Liver (tissue), 9 donors: Measurements from ENCODE around the gene LYRM9. TPM values are rescaled to one million over a fixed set of nuclear protein-coding genes. Genes with fewer than 3 reads are reported as not detected.

Experiments used
- DNase-seq: peaks from one replicate; pipeline ENCODE4 v3.0.0-alpha.2; 2017; ENCODE audit warnings: low spot score
- H3K27ac ChIP-seq, 2 donors: one replicate each; pipeline ENCODE4 v1.7.0; 2013; ENCODE audit warnings: inconsistent platforms in 2 of 2, low read length in 2 of 2, control low read depth in 1 of 2, low read depth in 1 of 2, mild to moderate bottlenecking in 1 of 2
- H3K27me3 ChIP-seq, 4 donors: one replicate each; pipeline versions ENCODE4 v1.6.1 to v1.7.0; 2013; ENCODE audit warnings: low read length in 3 of 4, inconsistent platforms in 1 of 4, mild to moderate bottlenecking in 1 of 4, moderate library complexity in 1 of 4; ENCODE audit not compliant: control insufficient read depth in 4 of 4, insufficient read depth in 4 of 4
- H3K36me3 ChIP-seq, 4 donors: one replicate each; pipeline versions ENCODE4 v1.6.1 to v1.7.0; 2013; ENCODE audit warnings: low read length in 3 of 4, mild to moderate bottlenecking in 3 of 4, low read depth in 1 of 4, moderate library complexity in 1 of 4; ENCODE audit not compliant: control insufficient read depth in 4 of 4, insufficient read depth in 3 of 4
- H3K4me1 ChIP-seq, 4 donors: one replicate each; pipeline versions ENCODE4 v1.6.1 to v1.7.0; 2013; ENCODE audit warnings: low read length in 3 of 4, mild to moderate bottlenecking in 3 of 4, moderate library complexity in 1 of 4; ENCODE audit not compliant: control insufficient read depth in 4 of 4, insufficient read depth in 4 of 4
- H3K4me3 ChIP-seq, 3 donors: one replicate each; pipeline versions ENCODE4 v1.6.1 to v1.7.0; 2013; ENCODE audit warnings: low read length in 3 of 3, control low read depth in 1 of 3, low read depth in 1 of 3, mild to moderate bottlenecking in 1 of 3
- H3K9ac ChIP-seq, 2 donors: one replicate each; pipeline ENCODE4 v1.7.0; 2013; ENCODE audit warnings: low read length in 2 of 2, mild to moderate bottlenecking in 2 of 2, moderate library complexity in 2 of 2, control low read depth in 1 of 2, low read depth in 1 of 2
- H3K9me3 ChIP-seq, 4 donors: one replicate each; pipeline versions ENCODE4 v1.6.1 to v1.7.0; 2013; ENCODE audit warnings: low read length in 3 of 4; ENCODE audit not compliant: control insufficient read depth in 4 of 4
- EGR1 ChIP-seq, 2 donors: IDR thresholded peaks; 2 replicates each; pipeline ENCODE4 v1.6.1; 2016 to 2018; ENCODE audit warnings: antibody characterized with exemption in 2 of 2, low read depth in 2 of 2
- FOXA1 ChIP-seq: IDR thresholded peaks from 2 replicates; pipeline ENCODE4 v1.6.1; 2016; ENCODE audit warnings: antibody characterized with exemption
- FOXA2 ChIP-seq: IDR thresholded peaks from 2 replicates; pipeline ENCODE4 v1.6.1; 2016; ENCODE audit warnings: antibody characterized with exemption
- GABPA ChIP-seq, 2 donors: IDR thresholded peaks in 1 of 2; conservative IDR thresholded peaks in 1 of 2; 2 replicates each; pipeline ENCODE4 v1.6.1; 2016; ENCODE audit warnings: antibody characterized with exemption in 2 of 2, mild to moderate bottlenecking in 1 of 2, moderate library complexity in 1 of 2
- HNF4A ChIP-seq, 2 donors: conservative IDR thresholded peaks; 2 replicates each; pipeline ENCODE4 v1.6.1; 2016; ENCODE audit warnings: antibody characterized with exemption in 2 of 2, mild to moderate bottlenecking in 2 of 2
- HNF4G ChIP-seq: IDR thresholded peaks from 2 replicates; pipeline ENCODE4 v1.6.1; 2016; ENCODE audit warnings: antibody characterized with exemption
- JUND ChIP-seq, 2 donors: IDR thresholded peaks; 2 replicates each; pipeline ENCODE4 v1.6.1; 2016; ENCODE audit warnings: antibody characterized with exemption in 2 of 2
- NR2F2 ChIP-seq: IDR thresholded peaks from 2 replicates; pipeline ENCODE4 v1.6.1; 2016; ENCODE audit warnings: antibody characterized with exemption
- RAD21 ChIP-seq, 2 donors: IDR thresholded peaks; 2 replicates each; pipeline ENCODE4 v1.6.1; 2016; ENCODE audit warnings: antibody characterized with exemption in 2 of 2, mild to moderate bottlenecking in 2 of 2
- RXRA ChIP-seq, 2 donors: IDR thresholded peaks; 2 replicates each; pipeline ENCODE4 v1.6.1; 2017 to 2018; ENCODE audit warnings: antibody characterized with exemption in 2 of 2, mild to moderate bottlenecking in 1 of 2
- SP1 ChIP-seq: IDR thresholded peaks from 2 replicates; pipeline ENCODE4 v1.6.1; 2018; ENCODE audit warnings: antibody characterized with exemption, mild to moderate bottlenecking
- TAF1 ChIP-seq: conservative IDR thresholded peaks from 2 replicates; pipeline ENCODE4 v1.6.1; 2016; ENCODE audit warnings: antibody characterized with exemption, mild to moderate bottlenecking
- YY1 ChIP-seq: IDR thresholded peaks from 2 replicates; pipeline ENCODE4 v1.6.1; 2016; ENCODE audit warnings: antibody characterized with exemption, mild to moderate bottlenecking
- WGBS: extraction: QIAGEN DNeasy Blood & Tissue Kit; methylation state at CpG from one replicate; pipeline ENCODE4 v1.1.7; 2013; 5-methylcytosine and 5-hydroxymethylcytosine counted together
- polyA plus RNA-seq, 2 donors: library from polyadenylated mRNA; stranded (reverse) in 1 of 2; unstranded in 1 of 2; fragments of 200-250 nt in 1 of 2; fragments of >200 nt in 1 of 2; fragmentation: Nextera tagmentation in 1 of 2; extraction: Ambion mirVana in 1 of 2; gene quantifications; one replicate each; pipeline versions ENCODE4 v1.2.1 to v1.2.3, GENCODE V29; 2013 to 2015
- total RNA-seq, 2 donors: library from RNA; depleted of rRNA; stranded (reverse); fragments of >200 nt; gene quantifications; one replicate each; pipeline ENCODE4 v1.2.3, GENCODE V29; 2014
- TF ChIP-seq, protein P1 (sequence below): IDR thresholded peaks from 2 replicates; pipeline ENCODE4 v1.6.1; 2016; ENCODE audit warnings: antibody characterized with exemption
- TF ChIP-seq, protein P2 (sequence below): IDR thresholded peaks from 2 replicates; pipeline ENCODE4 v1.6.1; 2016; ENCODE audit warnings: antibody characterized with exemption
- TF ChIP-seq, protein P3 (sequence below): IDR thresholded peaks from 2 replicates; pipeline ENCODE4 v1.6.1; 2016; ENCODE audit warnings: antibody characterized with exemption, mild to moderate bottlenecking
- TF ChIP-seq, protein P4 (sequence below): IDR thresholded peaks from 2 replicates; pipeline ENCODE4 v1.6.1; 2016; ENCODE audit warnings: antibody characterized with exemption
- TF ChIP-seq, protein P5 (sequence below): fragments of 150-350 bp; IDR thresholded peaks from 2 replicates; pipeline ENCODE4 v1.5.1; 2017; ENCODE audit warnings: improper control_type of control experiment, low read depth, low read length; ENCODE audit not compliant: missing input control
- donor health status: healthy.
- donor health status: healthy.
- donor health status: healthy.
- donor health status: healthy.
- donor health status: healthy.

The LYRM9 gene
- total and polyA plus RNA-seq, 4 donors = 3.8 to 4.4 (median 4.1) TPM

DNA sequence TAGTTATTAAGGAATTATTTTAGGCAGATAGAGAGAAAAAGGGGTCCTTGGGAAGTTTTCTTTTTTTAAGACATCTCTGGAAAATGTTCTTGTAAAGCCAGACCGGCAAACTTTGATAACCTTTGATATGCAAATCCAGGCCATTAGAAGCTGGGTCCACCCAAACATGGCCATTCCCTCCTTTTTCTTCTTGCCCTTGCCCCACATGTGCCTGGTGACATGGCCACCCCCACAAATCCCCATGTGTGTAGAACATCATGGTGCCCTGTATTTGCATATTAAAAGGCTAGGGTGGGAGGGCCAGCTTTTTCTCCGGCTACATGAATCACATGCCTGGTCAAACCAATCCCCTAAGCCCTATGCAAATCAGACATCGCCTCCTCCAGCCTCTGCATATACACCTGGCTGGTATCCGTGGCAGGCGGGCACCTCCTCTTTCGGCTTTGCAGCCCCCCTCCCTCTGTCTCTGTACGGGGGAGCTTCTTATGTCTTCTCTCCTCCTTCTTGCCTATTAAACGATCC, 43.9 kb upstream of the LYRM9 start:
- H3K36me3 ChIP-seq = no peaks in the 10 kb centered on the region
- H3K9ac ChIP-seq = no peak overlapping the region
- no peak for DNase-seq
- peaks cover 0 to 5% (median 2%) of the 10 kb centered on the region in 4 donors for H3K4me1 ChIP-seq
- no peak overlapping the region for H3K4me3 ChIP-seq
- TF ChIP-seq, protein P1, sequence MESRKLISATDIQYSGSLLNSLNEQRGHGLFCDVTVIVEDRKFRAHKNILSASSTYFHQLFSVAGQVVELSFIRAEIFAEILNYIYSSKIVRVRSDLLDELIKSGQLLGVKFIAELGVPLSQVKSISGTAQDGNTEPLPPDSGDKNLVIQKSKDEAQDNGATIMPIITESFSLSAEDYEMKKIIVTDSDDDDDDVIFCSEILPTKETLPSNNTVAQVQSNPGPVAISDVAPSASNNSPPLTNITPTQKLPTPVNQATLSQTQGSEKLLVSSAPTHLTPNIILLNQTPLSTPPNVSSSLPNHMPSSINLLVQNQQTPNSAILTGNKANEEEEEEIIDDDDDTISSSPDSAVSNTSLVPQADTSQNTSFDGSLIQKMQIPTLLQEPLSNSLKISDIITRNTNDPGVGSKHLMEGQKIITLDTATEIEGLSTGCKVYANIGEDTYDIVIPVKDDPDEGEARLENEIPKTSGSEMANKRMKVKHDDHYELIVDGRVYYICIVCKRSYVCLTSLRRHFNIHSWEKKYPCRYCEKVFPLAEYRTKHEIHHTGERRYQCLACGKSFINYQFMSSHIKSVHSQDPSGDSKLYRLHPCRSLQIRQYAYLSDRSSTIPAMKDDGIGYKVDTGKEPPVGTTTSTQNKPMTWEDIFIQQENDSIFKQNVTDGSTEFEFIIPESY = no peak
- TF ChIP-seq HNF4G (no peak), JUND (IDR thresholded peaks at IDR 0.05) (no peak), TAF1 (no peak), HNF4A (conservative IDR thresholded peaks at IDR 0.05) (no peak), YY1 (no peak)
- no peak overlapping the region for H3K27ac ChIP-seq
- no peaks in the 10 kb centered on the region for H3K9me3 ChIP-seq
- 93% methylated on average over 8 of the region's 8 CpGs for WGBS
- H3K27me3 ChIP-seq = no peaks in the 10 kb centered on the region

DNA sequence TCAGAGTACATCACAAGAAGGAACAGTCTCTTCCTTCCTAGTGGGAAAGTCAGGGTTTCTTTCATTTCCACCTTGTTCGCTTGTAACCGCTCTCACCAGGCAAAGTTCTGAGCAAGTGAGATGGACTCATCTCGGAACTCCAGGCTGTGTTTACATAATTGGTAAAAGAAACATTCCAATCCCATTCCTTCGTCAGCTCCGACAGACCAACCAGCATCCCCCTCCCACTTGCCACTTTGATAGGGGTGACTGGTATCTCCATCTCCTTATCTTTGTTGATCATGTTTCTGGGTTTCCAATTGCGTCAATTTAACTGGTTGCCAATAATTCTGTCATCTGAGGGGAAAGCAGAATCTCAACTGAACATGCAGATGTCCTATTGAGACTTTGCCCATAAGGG, 36.8 kb upstream of the LYRM9 start:
- H3K36me3 ChIP-seq = no peaks in the 10 kb centered on the region
- H3K9me3 ChIP-seq = no peaks in the 10 kb centered on the region
- H3K27ac ChIP-seq = no peak overlapping the region
- H3K4me1 ChIP-seq = no peaks in the 10 kb centered on the region
- H3K27me3 ChIP-seq = no peaks in the 10 kb centered on the region
- no peak overlapping the region for H3K9ac ChIP-seq
- no peak for TF ChIP-seq FOXA2
- TF ChIP-seq RXRA (IDR thresholded peaks at IDR 0.05) = no peak
- no peak for TF ChIP-seq SP1
- no peak for TF ChIP-seq HNF4G
- no peak for TF ChIP-seq GABPA (IDR thresholded peaks at IDR 0.05 in 1 of 2, conservative IDR thresholded peaks at IDR 0.05 in 1 of 2)
- TF ChIP-seq, protein P2, sequence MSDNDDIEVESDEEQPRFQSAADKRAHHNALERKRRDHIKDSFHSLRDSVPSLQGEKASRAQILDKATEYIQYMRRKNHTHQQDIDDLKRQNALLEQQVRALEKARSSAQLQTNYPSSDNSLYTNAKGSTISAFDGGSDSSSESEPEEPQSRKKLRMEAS = no peak
- TF ChIP-seq, protein P3, sequence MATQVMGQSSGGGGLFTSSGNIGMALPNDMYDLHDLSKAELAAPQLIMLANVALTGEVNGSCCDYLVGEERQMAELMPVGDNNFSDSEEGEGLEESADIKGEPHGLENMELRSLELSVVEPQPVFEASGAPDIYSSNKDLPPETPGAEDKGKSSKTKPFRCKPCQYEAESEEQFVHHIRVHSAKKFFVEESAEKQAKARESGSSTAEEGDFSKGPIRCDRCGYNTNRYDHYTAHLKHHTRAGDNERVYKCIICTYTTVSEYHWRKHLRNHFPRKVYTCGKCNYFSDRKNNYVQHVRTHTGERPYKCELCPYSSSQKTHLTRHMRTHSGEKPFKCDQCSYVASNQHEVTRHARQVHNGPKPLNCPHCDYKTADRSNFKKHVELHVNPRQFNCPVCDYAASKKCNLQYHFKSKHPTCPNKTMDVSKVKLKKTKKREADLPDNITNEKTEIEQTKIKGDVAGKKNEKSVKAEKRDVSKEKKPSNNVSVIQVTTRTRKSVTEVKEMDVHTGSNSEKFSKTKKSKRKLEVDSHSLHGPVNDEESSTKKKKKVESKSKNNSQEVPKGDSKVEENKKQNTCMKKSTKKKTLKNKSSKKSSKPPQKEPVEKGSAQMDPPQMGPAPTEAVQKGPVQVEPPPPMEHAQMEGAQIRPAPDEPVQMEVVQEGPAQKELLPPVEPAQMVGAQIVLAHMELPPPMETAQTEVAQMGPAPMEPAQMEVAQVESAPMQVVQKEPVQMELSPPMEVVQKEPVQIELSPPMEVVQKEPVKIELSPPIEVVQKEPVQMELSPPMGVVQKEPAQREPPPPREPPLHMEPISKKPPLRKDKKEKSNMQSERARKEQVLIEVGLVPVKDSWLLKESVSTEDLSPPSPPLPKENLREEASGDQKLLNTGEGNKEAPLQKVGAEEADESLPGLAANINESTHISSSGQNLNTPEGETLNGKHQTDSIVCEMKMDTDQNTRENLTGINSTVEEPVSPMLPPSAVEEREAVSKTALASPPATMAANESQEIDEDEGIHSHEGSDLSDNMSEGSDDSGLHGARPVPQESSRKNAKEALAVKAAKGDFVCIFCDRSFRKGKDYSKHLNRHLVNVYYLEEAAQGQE = no peak
- no peak for TF ChIP-seq HNF4A (conservative IDR thresholded peaks at IDR 0.05)
- no peak for TF ChIP-seq FOXA1
- TF ChIP-seq, protein P4, sequence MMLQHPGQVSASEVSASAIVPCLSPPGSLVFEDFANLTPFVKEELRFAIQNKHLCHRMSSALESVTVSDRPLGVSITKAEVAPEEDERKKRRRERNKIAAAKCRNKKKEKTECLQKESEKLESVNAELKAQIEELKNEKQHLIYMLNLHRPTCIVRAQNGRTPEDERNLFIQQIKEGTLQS = no peak
- TF ChIP-seq YY1 = no peak
- no peak for TF ChIP-seq JUND (IDR thresholded peaks at IDR 0.05)
- TF ChIP-seq, protein P1 = no peak
- no peak for TF ChIP-seq EGR1 (IDR thresholded peaks at IDR 0.05; ENCODE audit: low read depth in 2 of 2)
- TF ChIP-seq NR2F2 = no peak
- no peak for TF ChIP-seq RAD21 (IDR thresholded peaks at IDR 0.05)
- TF ChIP-seq, protein P5, sequence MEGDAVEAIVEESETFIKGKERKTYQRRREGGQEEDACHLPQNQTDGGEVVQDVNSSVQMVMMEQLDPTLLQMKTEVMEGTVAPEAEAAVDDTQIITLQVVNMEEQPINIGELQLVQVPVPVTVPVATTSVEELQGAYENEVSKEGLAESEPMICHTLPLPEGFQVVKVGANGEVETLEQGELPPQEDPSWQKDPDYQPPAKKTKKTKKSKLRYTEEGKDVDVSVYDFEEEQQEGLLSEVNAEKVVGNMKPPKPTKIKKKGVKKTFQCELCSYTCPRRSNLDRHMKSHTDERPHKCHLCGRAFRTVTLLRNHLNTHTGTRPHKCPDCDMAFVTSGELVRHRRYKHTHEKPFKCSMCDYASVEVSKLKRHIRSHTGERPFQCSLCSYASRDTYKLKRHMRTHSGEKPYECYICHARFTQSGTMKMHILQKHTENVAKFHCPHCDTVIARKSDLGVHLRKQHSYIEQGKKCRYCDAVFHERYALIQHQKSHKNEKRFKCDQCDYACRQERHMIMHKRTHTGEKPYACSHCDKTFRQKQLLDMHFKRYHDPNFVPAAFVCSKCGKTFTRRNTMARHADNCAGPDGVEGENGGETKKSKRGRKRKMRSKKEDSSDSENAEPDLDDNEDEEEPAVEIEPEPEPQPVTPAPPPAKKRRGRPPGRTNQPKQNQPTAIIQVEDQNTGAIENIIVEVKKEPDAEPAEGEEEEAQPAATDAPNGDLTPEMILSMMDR = no peak
- TF ChIP-seq TAF1 = no peak
- WGBS = 61% methylated on average over 6 of the region's 6 CpGs
- DNase-seq = no peak
- H3K4me3 ChIP-seq = no peak overlapping the region
